ENCODE results near the gene METTL8. TPM values are rescaled to one million over a fixed set of nuclear protein-coding genes. Genes with fewer than 3 reads are reported as not detected.

The METTL8 gene
- total RNA-seq, 1 donor = 29.8 TPM

DNA sequence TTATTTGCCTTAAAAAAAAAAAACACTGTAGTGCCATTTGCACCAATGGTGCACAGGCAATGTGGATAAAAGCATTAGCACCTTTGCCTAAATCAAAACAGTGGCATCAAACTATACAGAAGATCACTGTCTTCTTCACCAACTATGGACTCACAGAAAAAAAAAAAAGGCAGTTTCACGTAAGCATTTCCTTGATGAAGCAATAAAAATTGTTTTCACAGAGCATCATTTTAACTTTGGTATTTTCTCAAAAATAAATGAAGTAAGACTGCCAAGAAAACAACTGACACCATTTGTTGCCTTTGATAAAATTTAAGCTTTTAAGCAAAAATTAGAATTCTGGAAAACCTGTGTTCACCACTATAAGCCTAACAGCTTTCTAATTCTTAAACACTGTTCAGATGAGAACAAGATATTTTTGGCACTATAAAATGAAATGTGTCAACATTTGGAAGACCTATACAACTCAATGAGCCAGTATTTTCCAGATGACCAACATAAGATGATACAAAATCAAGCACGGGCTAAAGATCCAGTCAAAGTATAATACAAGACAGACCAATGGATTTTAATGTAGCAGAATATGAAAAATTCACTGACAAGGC is 21.1 kb downstream of the METTL8 start:
- H3K4me3 ChIP-seq (ENCODE audit: low read depth, low read length) = no peak overlapping the region
- TF ChIP-seq, protein P1, sequence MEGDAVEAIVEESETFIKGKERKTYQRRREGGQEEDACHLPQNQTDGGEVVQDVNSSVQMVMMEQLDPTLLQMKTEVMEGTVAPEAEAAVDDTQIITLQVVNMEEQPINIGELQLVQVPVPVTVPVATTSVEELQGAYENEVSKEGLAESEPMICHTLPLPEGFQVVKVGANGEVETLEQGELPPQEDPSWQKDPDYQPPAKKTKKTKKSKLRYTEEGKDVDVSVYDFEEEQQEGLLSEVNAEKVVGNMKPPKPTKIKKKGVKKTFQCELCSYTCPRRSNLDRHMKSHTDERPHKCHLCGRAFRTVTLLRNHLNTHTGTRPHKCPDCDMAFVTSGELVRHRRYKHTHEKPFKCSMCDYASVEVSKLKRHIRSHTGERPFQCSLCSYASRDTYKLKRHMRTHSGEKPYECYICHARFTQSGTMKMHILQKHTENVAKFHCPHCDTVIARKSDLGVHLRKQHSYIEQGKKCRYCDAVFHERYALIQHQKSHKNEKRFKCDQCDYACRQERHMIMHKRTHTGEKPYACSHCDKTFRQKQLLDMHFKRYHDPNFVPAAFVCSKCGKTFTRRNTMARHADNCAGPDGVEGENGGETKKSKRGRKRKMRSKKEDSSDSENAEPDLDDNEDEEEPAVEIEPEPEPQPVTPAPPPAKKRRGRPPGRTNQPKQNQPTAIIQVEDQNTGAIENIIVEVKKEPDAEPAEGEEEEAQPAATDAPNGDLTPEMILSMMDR (IDR thresholded peaks at IDR 0.05; ENCODE audit: insufficient read depth, low read depth, low read length) = no peak
- peak; percentile 34 for DNase-seq (ENCODE audit: low read depth)

DNA sequence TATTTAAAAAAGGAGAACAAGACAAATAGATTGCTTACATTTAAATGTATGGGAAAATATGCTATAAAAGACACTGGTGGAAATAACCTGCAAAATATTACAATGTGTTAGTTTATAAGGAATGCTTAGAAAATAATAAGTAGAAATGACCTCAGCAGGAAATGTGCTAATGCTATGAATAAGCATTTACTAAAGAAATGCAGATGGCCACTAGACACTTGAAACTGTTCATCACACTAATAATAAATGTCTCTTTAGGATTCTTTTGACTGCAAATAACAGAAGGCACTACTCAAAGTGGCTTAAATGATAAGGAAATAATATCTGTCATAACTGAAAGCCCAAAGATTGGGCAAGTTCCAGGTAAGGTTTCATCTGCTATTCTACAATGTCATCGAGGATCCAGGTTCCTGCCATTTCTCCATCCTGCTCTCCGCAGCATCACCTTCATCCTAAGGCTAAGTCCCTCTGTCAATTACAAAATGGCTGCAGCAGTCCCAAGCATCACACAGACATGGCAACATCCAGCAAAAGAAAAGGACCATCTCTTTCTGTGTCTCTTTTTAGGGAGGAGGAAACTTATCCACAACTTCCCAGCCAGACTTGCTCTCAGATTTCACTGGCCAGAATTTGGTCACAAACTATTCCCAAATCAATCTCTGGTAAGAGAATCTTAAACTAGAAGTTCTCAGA is 21.9 kb downstream of the METTL8 start:
- peak; percentile 58 for DNase-seq (ENCODE audit: low read depth)
- TF ChIP-seq, protein P1 (IDR thresholded peaks at IDR 0.05; ENCODE audit: insufficient read depth, low read depth, low read length) = no peak
- H3K4me3 ChIP-seq (ENCODE audit: low read depth, low read length) = no peak overlapping the region

DNA sequence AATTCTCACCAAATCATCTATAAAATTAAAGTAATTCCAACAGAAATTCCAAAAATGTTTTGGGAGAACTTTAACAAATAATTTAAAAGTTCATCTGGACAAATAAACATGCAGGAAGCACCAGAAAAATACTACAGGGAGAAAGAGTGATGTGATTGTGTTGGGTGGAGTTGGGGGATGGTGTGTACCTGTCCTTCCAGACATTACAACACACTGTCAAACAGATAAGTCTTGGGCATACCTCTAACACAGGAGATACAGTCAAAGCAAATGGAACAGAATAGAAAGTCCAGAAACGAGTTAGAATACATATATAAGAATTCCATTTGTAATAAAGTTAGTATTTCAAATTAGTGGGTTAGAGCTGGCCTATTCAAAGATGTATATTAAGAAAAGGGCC is 22.6 kb downstream of the METTL8 start:
- no peak for DNase-seq (ENCODE audit: low read depth)
- TF ChIP-seq, protein P1 (IDR thresholded peaks at IDR 0.05; ENCODE audit: insufficient read depth, low read depth, low read length) = no peak
- no peak overlapping the region for H3K4me3 ChIP-seq (ENCODE audit: low read depth, low read length)

DNA sequence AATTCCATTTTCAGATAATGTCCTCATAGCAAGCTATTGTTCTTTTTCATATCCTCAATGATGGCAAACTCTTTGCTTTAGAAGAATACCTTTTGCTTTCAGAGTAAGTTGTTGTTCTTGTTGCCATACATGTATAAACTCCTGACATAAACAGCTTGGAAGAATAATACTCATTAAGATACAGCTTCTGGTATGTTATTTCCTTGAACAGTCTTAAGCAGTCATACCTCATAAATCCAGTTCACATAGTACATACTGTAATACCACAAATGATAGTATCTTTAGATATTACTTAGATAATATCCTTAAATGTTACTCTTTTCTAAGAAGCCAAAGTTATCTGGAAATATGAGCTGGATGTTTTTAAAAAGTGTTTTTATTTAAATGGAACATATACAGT is 23.2 kb downstream of the METTL8 start:
- TF ChIP-seq, protein P1 (IDR thresholded peaks at IDR 0.05; ENCODE audit: insufficient read depth, low read depth, low read length) = no peak
- DNase-seq (ENCODE audit: low read depth) = peak; percentile 73
- no peak overlapping the region for H3K4me3 ChIP-seq (ENCODE audit: low read depth, low read length)

DNA sequence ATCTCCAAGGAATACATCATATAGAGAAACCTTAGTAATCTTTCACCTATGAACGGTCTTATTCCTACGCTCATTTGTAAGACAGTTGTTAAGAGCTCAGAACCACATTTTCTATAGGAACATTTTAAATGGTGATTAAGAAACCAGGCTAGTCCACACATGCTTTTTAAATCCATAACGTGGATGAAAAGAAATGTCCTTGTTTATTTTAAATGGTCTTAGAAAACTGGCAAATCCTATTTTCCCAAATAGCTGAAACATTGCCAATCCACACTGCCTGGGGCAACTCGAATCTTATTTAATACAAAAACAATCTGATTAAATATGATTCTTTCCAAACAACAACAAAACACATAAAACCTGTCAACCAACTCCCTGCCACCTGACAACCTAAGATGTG is 23.7 kb downstream of the METTL8 start:
- peak; percentile 75 for DNase-seq (ENCODE audit: low read depth)
- H3K4me3 ChIP-seq (ENCODE audit: low read depth, low read length) = no peak overlapping the region
- TF ChIP-seq, protein P1 (IDR thresholded peaks at IDR 0.05; ENCODE audit: insufficient read depth, low read depth, low read length) = no peak

DNA sequence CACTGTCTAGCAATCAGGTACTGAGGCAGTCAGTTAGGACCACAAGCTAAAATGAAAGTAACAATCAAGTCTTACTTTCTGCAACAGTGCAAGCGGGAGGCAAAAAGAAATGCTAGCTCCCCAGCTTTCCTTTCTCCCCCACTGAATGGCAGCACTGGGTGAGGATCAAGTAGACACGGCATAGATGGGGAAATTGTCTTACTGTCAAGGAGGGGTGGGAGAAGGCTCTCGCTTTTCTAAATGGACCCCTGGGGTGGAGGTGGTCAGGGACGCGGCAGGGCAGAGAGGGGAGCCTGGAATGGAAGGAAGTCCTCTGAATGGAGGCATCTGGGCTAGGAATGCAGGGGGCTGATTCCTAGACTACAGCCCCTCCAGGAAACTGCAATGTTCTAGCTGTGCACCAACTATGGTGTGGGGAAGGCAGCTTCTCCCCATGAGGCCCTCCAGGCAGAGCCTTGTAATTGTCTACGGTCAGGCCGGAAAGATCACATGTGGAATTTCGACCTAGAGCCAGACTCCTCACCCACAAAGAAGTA is 24.3 kb downstream of the METTL8 start:
- H3K4me3 ChIP-seq (ENCODE audit: low read depth, low read length) = peak overlapping the region; percentile 43
- DNase-seq (ENCODE audit: low read depth) = peak; percentile 36
- TF ChIP-seq, protein P1 (IDR thresholded peaks at IDR 0.05; ENCODE audit: insufficient read depth, low read depth, low read length) = no peak
